ENCODE measurements around the gene EME1. TPM values are rescaled to one million over a fixed set of nuclear protein-coding genes. Genes with fewer than 3 reads are reported as not detected.

Gene EME1
- total and polyA plus RNA-seq, 2 donors (not counting 3 experiments of a cell fraction or from before 2014, with no cell fraction given): 5.6 to 9.1 TPM

- no peaks in the 10 kb centered on the region for H3K9me3 ChIP-seq (replicated peaks; ENCODE audit: control insufficient read depth, insufficient read depth, low read length)
- no peak overlapping the region for H3K9ac ChIP-seq (replicated peaks; ENCODE audit: extremely low read depth, insufficient read depth, low read length)
- FAIRE-seq (no peak), DNase-seq (ENCODE audit: low read depth, low spot score) (no peak)
- ChIA-PET CTCF (no interaction called here), POLR2A (no interaction called here)
- H3K79me2 ChIP-seq (ENCODE audit: control insufficient read depth, insufficient read depth, low read length): no peaks in the 10 kb centered on the region
- H3K4me2 ChIP-seq (ENCODE audit: insufficient read depth, low read length): no peak overlapping the region
- TF ChIP-seq JUN (IDR thresholded peaks at IDR 0.05; ENCODE audit: borderline replicate concordance, insufficient read depth, insufficient read length, low read depth) (no peak), MAX (IDR thresholded peaks at IDR 0.05; ENCODE audit: insufficient read depth, insufficient read length) (no peak), POLR2A (IDR thresholded peaks at IDR 0.05; ENCODE audit: low read depth, low read length) (no peak), POLR2AphosphoS5 (IDR thresholded peaks at IDR 0.05; ENCODE audit: insufficient read depth, low read depth, low read length) (no peak), GATA2 (IDR thresholded peaks at IDR 0.05; ENCODE audit: insufficient read depth, insufficient read length, low read depth, low read length) (no peak), MYC (IDR thresholded peaks at IDR 0.05; ENCODE audit: low read depth, low read length) (no peak), FOS (IDR thresholded peaks at IDR 0.05; ENCODE audit: borderline replicate concordance, insufficient read depth, low read length) (no peak), CTCF (IDR thresholded peaks at IDR 0.05; ENCODE audit: extremely low read depth in 1 of 2, insufficient read depth in 1 of 2, low read depth in 1 of 2, low read length in 2 of 2) (no peak)
- H3K4me3 ChIP-seq (replicated peaks in 1 of 3; ENCODE audit: insufficient read depth in 1 of 3, low read depth in 1 of 3, low read length in 3 of 3): no peak overlapping the region
- H3K27ac ChIP-seq (ENCODE audit: insufficient read depth, low read depth, low read length): no peak overlapping the region
- no peaks in the 10 kb centered on the region for H3K4me1 ChIP-seq (ENCODE audit: control insufficient read depth, extremely low read depth, insufficient read depth, low read length)
- no TSS peak for BruUV-seq (replicated peaks)
- H3K36me3 ChIP-seq (ENCODE audit: control insufficient read depth in 2 of 2, extremely low read depth in 1 of 2, insufficient read depth in 2 of 2, low read length in 2 of 2): peaks cover 3 to 39% of the 10 kb centered on the region in 2 experiments
- H3K27me3 ChIP-seq (ENCODE audit: control insufficient read depth in 2 of 2, insufficient read depth in 2 of 2, low read length in 2 of 2): no peaks in the 10 kb centered on the region
- H4K20me1 ChIP-seq (replicated peaks; ENCODE audit: control insufficient read depth, extremely low read depth, insufficient read depth, low read length): no peaks in the 10 kb centered on the region
- dilution Hi-C loops (cut with MboI; ENCODE audit: extremely low pct_ligation_motif_present, low sequenced_read_pairs) (no loop called here), intact Hi-C loops (cut with micrococcal nuclease) (no loop called here)
- no peaks in the 10 kb centered on the region for H3K9me1 ChIP-seq (replicated peaks; ENCODE audit: control insufficient read depth, extremely low read depth, insufficient read depth, low read length)
- H2AFZ ChIP-seq (ENCODE audit: low read depth, low read length): no peak overlapping the region
Observed at GRCh38 chr17:50356418-50356817, 16.6 kb upstream of the EME1 start.
